ENCODE measurements around the gene NOL4L.

DNA sequence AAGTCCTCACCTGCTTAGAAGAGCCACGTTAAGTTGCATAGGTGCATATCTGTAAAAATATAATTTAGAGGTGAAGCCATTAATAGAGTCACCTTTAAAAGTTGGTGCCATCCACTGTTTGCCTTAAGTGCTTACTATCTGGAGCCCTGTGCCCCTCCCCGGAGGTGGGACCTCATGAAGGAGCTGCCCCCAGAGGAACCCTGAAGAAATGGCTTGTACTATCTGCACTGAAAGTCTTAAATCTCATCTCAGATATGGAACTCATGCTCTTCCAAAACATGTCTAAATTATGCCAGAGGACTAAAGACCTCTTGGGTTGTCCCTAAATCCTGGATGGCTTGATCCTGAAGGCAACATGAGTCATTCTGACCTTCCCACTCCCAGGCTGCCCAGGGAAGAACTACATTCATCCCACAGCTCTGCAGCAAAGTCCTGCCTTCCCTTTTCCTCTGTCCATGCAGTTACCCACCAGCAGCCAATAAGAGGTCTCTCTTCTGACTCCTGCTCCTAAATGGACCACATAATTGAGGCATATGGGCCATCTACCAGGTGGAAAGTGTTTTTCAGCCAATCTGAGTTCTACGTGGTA is 141.7 kb downstream of the NOL4L start:
- TF ChIP-seq CREB5 (CRISPR knock-in tag; IDR thresholded peaks at IDR 0.05; ENCODE audit: low read depth): no peak
- TF ChIP-seq ZFP30 (CRISPR knock-in tag; IDR thresholded peaks at IDR 0.05): no peak
- TF ChIP-seq ZFP3 (CRISPR knock-in tag; IDR thresholded peaks at IDR 0.05): no peak

Data from SK-N-SH treated with all-trans-retinoic acid at 6 μM for 48 hours (cell line).